ENCODE results near the gene IL20.

- TF ChIP-seq CTCF (optimal IDR thresholded peaks at IDR 0.05 in 1 of 3, IDR thresholded peaks at IDR 0.05 in 1 of 3, conservative IDR thresholded peaks at IDR 0.05 in 1 of 3; ENCODE audit: extremely low read depth in 1 of 3, insufficient read depth in 2 of 3, low read length in 3 of 3) (no peak), EZH2 (IDR thresholded peaks at IDR 0.05; ENCODE audit: low read length) (no peak)
Measured at GRCh38 chr1:206880314-206880713, 14.9 kb downstream of the IL20 start.

Data from keratinocyte (primary cell).